Ovary (tissue), 9 donors: ENCODE results near the gene ALAD. TPM values are rescaled to one million over a fixed set of nuclear protein-coding genes. Genes with fewer than 3 reads are reported as not detected.

Experiments used
- DNase-seq, 5 donors: peaks; one replicate each; pipeline ENCODE4 v3.0.0-alpha.2; 2019 to 2020
- H3K27ac ChIP-seq, 2 donors: fragments of 200-600 bp; one replicate each; pipeline versions ENCODE4 v1.5.1 to v1.8.0; 2019 to 2022
- H3K27me3 ChIP-seq: fragments of 200-600 bp; one replicate; pipeline ENCODE4 v1.8.0; 2022
- H3K36me3 ChIP-seq: fragments of 200-600 bp; sonication (generic); one replicate; pipeline ENCODE4 v1.5.1; 2019
- H3K4me1 ChIP-seq: one replicate; pipeline ENCODE4 v1.8.1; 2013; ENCODE audit warnings: mild to moderate bottlenecking, moderate library complexity; ENCODE audit not compliant: insufficient read depth
- H3K4me3 ChIP-seq: fragments of 200-600 bp; sonication (generic); one replicate; pipeline ENCODE4 v1.5.1; 2017
- H3K9me3 ChIP-seq, 2 donors: fragments of 200-600 bp in 1 of 2; sonication (generic) in 1 of 2; one replicate each; pipeline versions ENCODE4 v1.5.1 to v1.8.1; 2013 to 2019; ENCODE audit warnings: mild to moderate bottlenecking in 1 of 2, moderate library complexity in 1 of 2
- CTCF ChIP-seq, 3 donors: fragments of 450-650 bp in 2 of 3; fragments of 200-600 bp in 1 of 3; IDR thresholded peaks; one replicate each; pipeline versions ENCODE4 v1.5.1 to v1.8.0; 2016 to 2022; ENCODE audit warnings: antibody characterized with exemption in 3 of 3, mild to moderate bottlenecking in 1 of 3
- EP300 ChIP-seq: sonication (generic); formaldehyde crosslinking; IDR thresholded peaks from one replicate; pipeline ENCODE4 v1.6.1; 2017; ENCODE audit warnings: antibody characterized with exemption
- POLR2A ChIP-seq: fragments of 450-650 bp; IDR thresholded peaks from one replicate; pipeline ENCODE4 v1.6.1; 2017; ENCODE audit warnings: antibody characterized with exemption, mild to moderate bottlenecking, moderate library complexity
- WGBS, 3 donors: extraction: QIAGEN DNeasy Blood & Tissue Kit in 1 of 3; methylation state at CpG; one replicate each; pipeline versions ENCODE4 v1.1.5 to v1.1.7; 2013 to 2017; 5-methylcytosine and 5-hydroxymethylcytosine counted together
- intact Hi-C, 4 donors: fragments of 100-400 bp; cut with DNase I; formaldehyde crosslinking; loops; one replicate each; pipeline versions ENCODE4 v1.11.0 to v1.15.1; 2022 to 2023
- polyA plus RNA-seq, 2 donors: library from polyadenylated mRNA; stranded (reverse); fragments of 200-250 nt in 1 of 2; fragments of 350-450 nt in 1 of 2; fragmentation: Illumina TruSeq in 1 of 2; extraction: RNeasy Lipid Tissue Mini Kit (QIAGEN cat#74804) in 1 of 2; gene quantifications; one replicate each; pipeline ENCODE4 v1.2.3, GENCODE V29; 2013 to 2014
- total RNA-seq, 7 donors: library from RNA; depleted of rRNA in 2 of 7; stranded (reverse); fragments of >200 nt in 2 of 7; fragmentation: NEBNext Ultra II Directional in 3 of 7; extraction: Animal tissue kit (Norgen Biotek cat#: 25700) in 3 of 7; gene quantifications; one replicate each; pipeline versions ENCODE4 v1.1.0 to v1.2.4, GENCODE V29; 2016 to 2023
- donor health status: DM: no; HTN: no; CAD: no; lungs with moderate emphysema.
- donor health status: DM: no; HTN: no; CAD: no.
- donor health status: Bipolar disorder and iron deficiency.
- donor health status: DM: yes; HTN: yes; CAD: no.
- donor health status: DM: no; HTN: no; CAD: no.
- donor health status: DM: yes; HTN: yes; CAD: no.

Gene ALAD
- total and polyA plus RNA-seq, 9 donors: 14.3 to 59.3 (median 43.8) TPM

GRCh38 chr9:113350107-113350661 lies 50.9 kb downstream of the ALAD start:
- Histone ChIP-seq H3K27me3 (no peaks in the 10 kb centered on the region), H3K4me1 (peaks cover 2% of the 10 kb centered on the region), H3K9me3 (no peaks in the 10 kb centered on the region), H3K36me3 (no peaks in the 10 kb centered on the region), H3K4me3 (peak overlapping the region; percentile 31), H3K27ac (no peak overlapping the region)
- intact Hi-C loops: no loop called here
- DNase-seq: no peak
- TF ChIP-seq CTCF (IDR thresholded peaks at IDR 0.05): no peak
- TF ChIP-seq EP300: no peak
- TF ChIP-seq POLR2A: no peak
- WGBS, 3 donors: 5 to 11% (median 10%) methylated on average over 14 of the region's 14 CpGs

- no peak for DNase-seq
- 1 to 2% (median 1%) methylated on average over 23 to 71 of the region's 71 CpGs for WGBS, 3 donors
- Histone ChIP-seq H3K4me1 (peaks cover 2% of the 10 kb centered on the region), H3K4me3 (peak within 1 kb of the TSS; percentile 31), H3K9me3 (no peaks in the 10 kb centered on the region), H3K36me3 (no peaks in the 10 kb centered on the region), H3K27ac (no peak within 1 kb of the TSS), H3K27me3 (no peaks in the 10 kb centered on the region)
- intact Hi-C loops: no loop called here
- TF ChIP-seq POLR2A (no peak), CTCF (IDR thresholded peaks at IDR 0.05) (no peak), EP300 (no peak)
Observed at GRCh38 chr9:113349445-113350094, 51.5 kb downstream of the ALAD start, which contains the start of gene BSPRY. Gene BSPRY (plus strand): TSS chr9:113349541. CDS start chr9:113349580, 39 bp downstream.

GRCh38 chr9:113349066-113349444 lies 52.0 kb downstream of the ALAD start:
- Histone ChIP-seq H3K36me3 (no peaks in the 10 kb centered on the region), H3K27me3 (no peaks in the 10 kb centered on the region), H3K4me1 (peaks cover 2% of the 10 kb centered on the region), H3K27ac (no peak overlapping the region), H3K9me3 (no peaks in the 10 kb centered on the region), H3K4me3 (no peak overlapping the region)
- no peak for TF ChIP-seq CTCF (IDR thresholded peaks at IDR 0.05)
- no peak for TF ChIP-seq EP300
- no peak for TF ChIP-seq POLR2A
- WGBS, 3 donors: 11 to 24% (median 23%) methylated on average over 13 of the region's 13 CpGs
- DNase-seq: no peak
- intact Hi-C loops: no loop called here

- TF ChIP-seq CTCF (IDR thresholded peaks at IDR 0.05): no peak
- TF ChIP-seq EP300: no peak
- TF ChIP-seq POLR2A: no peak
- Histone ChIP-seq H3K9me3 (no peaks in the 10 kb centered on the region), H3K4me3 (no peak overlapping the region), H3K4me1 (peaks cover 2% of the 10 kb centered on the region), H3K27ac (no peak overlapping the region), H3K36me3 (no peaks in the 10 kb centered on the region), H3K27me3 (no peaks in the 10 kb centered on the region)
- intact Hi-C loops: no loop called here
- 68 to 82% (median 81%) methylated on average over 3 of the region's 3 CpGs for WGBS, 3 donors
- DNase-seq: no peak
Observed at GRCh38 chr9:113348437-113348836, 52.6 kb downstream of the ALAD start.
